Adrenal gland (tissue), 12 donors: ENCODE results near the gene HSPA4L. TPM values are rescaled to one million over a fixed set of nuclear protein-coding genes. Genes with fewer than 3 reads are reported as not detected.
A peak's percentile ranks its signal among the peaks of the same experiment; 100 is the strongest.

Experiments used
- DNase-seq, 7 donors: peaks; one replicate each; pipeline ENCODE4 v3.0.0-alpha.2; 2019 to 2020
- H3K27ac ChIP-seq, 5 donors: fragments of 200-600 bp; sonication (generic) in 4 of 5; 1 replicate in 3 of 5; 2 replicates in 2 of 5; pipeline versions ENCODE4 v1.5.1 to v1.8.0; 2016 to 2020; ENCODE audit warnings: mild to moderate bottlenecking in 1 of 5
- H3K27me3 ChIP-seq: fragments of 200-600 bp; 2 replicates; pipeline ENCODE4 v1.8.0; 2021
- H3K36me3 ChIP-seq, 2 donors: fragments of 200-600 bp; replicated peaks in 1 of 2; 1 replicate in 1 of 2; 2 replicates in 1 of 2; pipeline versions ENCODE4 v1.5.1 to v1.8.0; 2018 to 2022
- H3K4me1 ChIP-seq, 2 donors: fragments of 200-600 bp; replicated peaks in 1 of 2; 1 replicate in 1 of 2; 2 replicates in 1 of 2; pipeline versions ENCODE4 v1.5.1 to v1.8.0; 2018 to 2021
- H3K4me3 ChIP-seq, 4 donors: fragments of 200-600 bp; sonication (generic) in 3 of 4; one replicate each; pipeline ENCODE4 v1.5.1; 2016 to 2018
- H3K9me3 ChIP-seq, 3 donors: fragments of 200-600 bp; sonication (generic) in 1 of 3; replicated peaks in 1 of 3; 1 replicate in 2 of 3; 2 replicates in 1 of 3; pipeline versions ENCODE4 v1.5.1 to v1.8.0; 2016 to 2021
- CTCF ChIP-seq, 6 experiments: fragments of 450-650 bp in 4 of 6; fragments of 200-600 bp in 2 of 6; sonication (generic) in 1 of 6; IDR thresholded peaks; 1 replicate in 5 of 6; 2 replicates in 1 of 6; pipeline versions ENCODE4 v1.5.1 to v1.8.0; 2016 to 2021; ENCODE audit warnings: antibody characterized with exemption in 6 of 6, mild to moderate bottlenecking in 2 of 6, moderate library complexity in 1 of 6
- POLR2A ChIP-seq, 2 donors: fragments of 450-650 bp; IDR thresholded peaks; one replicate each; pipeline ENCODE4 v1.6.1; 2017; ENCODE audit warnings: antibody characterized with exemption in 2 of 2, mild to moderate bottlenecking in 2 of 2, moderate library complexity in 1 of 2
- WGBS, 4 donors: extraction: QIAGEN DNeasy Blood & Tissue Kit in 2 of 4; methylation state at CpG; one replicate each; pipeline versions ENCODE4 v1.1.5 to v1.1.7; 2013 to 2017; 5-methylcytosine and 5-hydroxymethylcytosine counted together
- intact Hi-C, 2 donors: fragments of 100-400 bp; cut with DNase I; formaldehyde crosslinking; loops; one replicate each; pipeline versions ENCODE4 v1.14.1 to v1.15.0; 2022 to 2023
- polyA plus RNA-seq, 3 donors: library from polyadenylated mRNA; stranded (reverse); fragments of 200-250 nt in 2 of 3; fragments of 350-450 nt in 1 of 3; fragmentation: Illumina TruSeq in 1 of 3; extraction: RNeasy Lipid Tissue Mini Kit (QIAGEN cat#74804) in 1 of 3; gene quantifications; one replicate each; pipeline ENCODE4 v1.2.3, GENCODE V29; 2013 to 2014
- total RNA-seq, 9 donors: library from RNA; depleted of rRNA in 4 of 9; stranded (reverse); fragments of >200 nt in 4 of 9; fragments of 120-200 nt in 1 of 9; fragmentation: NEBNext Ultra II Directional in 1 of 9; extraction: Animal tissue kit (Norgen Biotek cat#: 25700) in 1 of 9; gene quantifications; one replicate each; pipeline versions ENCODE4 v1.1.0 to v1.2.4, GENCODE V29; 2013 to 2023
- donor health status: healthy with polysubstance abuse.
- donor health status: Bipolar disorder and iron deficiency.
- donor health status: DM: yes; HTN: yes; CAD: no.
- donor health status: DM: no; HTN: no; CAD: no.
- donor health status: DM: no; HTN: no; CAD: no.
- donor health status: DM: yes; HTN: yes; CAD: no.

HSPA4L gene
- total and polyA plus RNA-seq, 12 donors = 3.5 to 73.5 (median 22.8) TPM

GRCh38 chr4:127783026-127783769 lies 1.1 kb downstream of the HSPA4L start:
- TF ChIP-seq POLR2A (IDR thresholded peaks at IDR 0.05) (peak; percentile 27 to 88), CTCF (IDR thresholded peaks at IDR 0.05) (no peak)
- H3K4me1 ChIP-seq = peaks cover 0 to 5% of the 10 kb centered on the region in 2 donors
- no peaks in the 10 kb centered on the region for H3K9me3 ChIP-seq
- no peaks in the 10 kb centered on the region for H3K36me3 ChIP-seq
- peak; percentile 78 to 92 (median 89) for DNase-seq
- H3K4me3 ChIP-seq = peak overlapping the region; percentile 56 to 92 (median 71)
- WGBS, 4 donors = 6 to 21% (median 9%) methylated on average over 23 to 25 of the region's 25 CpGs
- H3K27ac ChIP-seq = peak overlapping the region; percentile 80 to 96 (median 91)
- intact Hi-C loops = no loop called here
- H3K27me3 ChIP-seq = no peaks in the 10 kb centered on the region

- DNase-seq = peak in 2 of 7 donors; percentile 7 to 8
- no peaks in the 10 kb centered on the region for H3K36me3 ChIP-seq
- intact Hi-C loops = no loop called here
- TF ChIP-seq CTCF (IDR thresholded peaks at IDR 0.05) = no peak
- no peak for TF ChIP-seq POLR2A (IDR thresholded peaks at IDR 0.05)
- peak overlapping the region in 3 of 4 donors; percentile 7 to 74 (median 68) for H3K4me3 ChIP-seq
- peaks cover 0 to 5% of the 10 kb centered on the region in 2 donors for H3K4me1 ChIP-seq
- H3K27ac ChIP-seq = peak overlapping the region; percentile 80 to 96 (median 91)
- H3K9me3 ChIP-seq = no peaks in the 10 kb centered on the region
- WGBS, 4 donors = 44 to 63% (median 54%) methylated on average over 9 of the region's 9 CpGs
- H3K27me3 ChIP-seq = no peaks in the 10 kb centered on the region
These were observed 2.0 kb downstream of the HSPA4L start for GRCh38 chr4:127783955-127784770.

GRCh38 chr4:127788517-127788916 lies 6.4 kb downstream of the HSPA4L start:
- H3K27ac ChIP-seq = no peak overlapping the region
- 74 to 85% (median 77%) methylated on average over 2 of the region's 2 CpGs for WGBS, 4 donors
- intact Hi-C loops = no loop called here
- H3K27me3 ChIP-seq = no peaks in the 10 kb centered on the region
- H3K4me3 ChIP-seq = no peak overlapping the region
- H3K9me3 ChIP-seq = no peaks in the 10 kb centered on the region
- H3K36me3 ChIP-seq = no peaks in the 10 kb centered on the region
- H3K4me1 ChIP-seq = peaks cover 0 to 1% of the 10 kb centered on the region in 2 donors
- TF ChIP-seq CTCF (IDR thresholded peaks at IDR 0.05) = peak in 3 of 6 experiments; percentile 16 to 34 (median 23)
- no peak for TF ChIP-seq POLR2A (IDR thresholded peaks at IDR 0.05)
- no peak for DNase-seq

- Histone ChIP-seq H3K4me3 (no peak overlapping the region), H3K27ac (no peak overlapping the region), H3K27me3 (no peaks in the 10 kb centered on the region), H3K4me1 (peaks cover 4 to 6% of the 10 kb centered on the region in 2 donors), H3K36me3 (no peaks in the 10 kb centered on the region), H3K9me3 (no peaks in the 10 kb centered on the region)
- no peak for TF ChIP-seq POLR2A (IDR thresholded peaks at IDR 0.05)
- TF ChIP-seq CTCF (IDR thresholded peaks at IDR 0.05) = no peak
- no peak for DNase-seq
- 73 to 92% (median 83%) methylated on average over 1 of the region's 1 CpG for WGBS, 4 donors
- intact Hi-C loops = no loop called here
These were observed 9.3 kb downstream of the HSPA4L start for GRCh38 chr4:127791391-127791790.
